ENCODE data around the gene XKR3.
"Not testable (repeated sequence)": the region's sequence is repeated elsewhere in the genome, so short reads cannot be mapped to it uniquely, and the experiment has no call there.

DNA sequence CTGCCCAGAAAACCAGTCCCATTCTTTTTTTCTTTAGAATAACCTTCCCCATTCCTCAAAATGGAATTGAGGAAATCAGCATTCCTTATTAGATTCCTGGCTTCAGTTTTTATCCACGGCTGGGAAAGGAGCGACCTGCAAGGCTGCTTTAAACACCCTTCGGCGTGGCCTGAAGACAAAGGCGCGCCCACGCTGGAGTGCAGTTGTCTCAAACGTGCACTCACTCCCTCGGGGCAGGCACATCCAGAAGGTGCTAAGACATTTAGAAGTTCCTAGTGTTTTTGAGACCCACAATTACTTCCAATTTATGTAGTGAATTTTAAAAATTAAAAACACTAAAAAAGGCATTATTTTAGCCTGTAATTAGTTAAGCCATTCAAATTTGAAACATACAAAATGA lies 31.6 kb upstream of the XKR3 start:
- TF ChIP-seq POLR2AphosphoS5 (IDR thresholded peaks at IDR 0.05): not testable (repeated sequence)
- TF ChIP-seq, protein P1, sequence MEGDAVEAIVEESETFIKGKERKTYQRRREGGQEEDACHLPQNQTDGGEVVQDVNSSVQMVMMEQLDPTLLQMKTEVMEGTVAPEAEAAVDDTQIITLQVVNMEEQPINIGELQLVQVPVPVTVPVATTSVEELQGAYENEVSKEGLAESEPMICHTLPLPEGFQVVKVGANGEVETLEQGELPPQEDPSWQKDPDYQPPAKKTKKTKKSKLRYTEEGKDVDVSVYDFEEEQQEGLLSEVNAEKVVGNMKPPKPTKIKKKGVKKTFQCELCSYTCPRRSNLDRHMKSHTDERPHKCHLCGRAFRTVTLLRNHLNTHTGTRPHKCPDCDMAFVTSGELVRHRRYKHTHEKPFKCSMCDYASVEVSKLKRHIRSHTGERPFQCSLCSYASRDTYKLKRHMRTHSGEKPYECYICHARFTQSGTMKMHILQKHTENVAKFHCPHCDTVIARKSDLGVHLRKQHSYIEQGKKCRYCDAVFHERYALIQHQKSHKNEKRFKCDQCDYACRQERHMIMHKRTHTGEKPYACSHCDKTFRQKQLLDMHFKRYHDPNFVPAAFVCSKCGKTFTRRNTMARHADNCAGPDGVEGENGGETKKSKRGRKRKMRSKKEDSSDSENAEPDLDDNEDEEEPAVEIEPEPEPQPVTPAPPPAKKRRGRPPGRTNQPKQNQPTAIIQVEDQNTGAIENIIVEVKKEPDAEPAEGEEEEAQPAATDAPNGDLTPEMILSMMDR (IDR thresholded peaks at IDR 0.05): not testable (repeated sequence)

Data from breast epithelium (tissue), 3 donors.